ENCODE results near the gene HNRNPUL2. TPM values are rescaled to one million over a fixed set of nuclear protein-coding genes. Genes with fewer than 3 reads are reported as not detected.

The HNRNPUL2 gene
- total RNA-seq, 4 donors from 2014 or later: 16.4 to 30.8 (median 21.5) TPM

- H3K27me3 ChIP-seq: no peaks in the 10 kb centered on the region
- no peaks in the 10 kb centered on the region for H3K9me3 ChIP-seq
- WGBS, 2 donors: 87% methylated on average over 6 of the region's 6 CpGs
- intact Hi-C loops (cut with DNase I): no loop called here
- peaks cover 14 to 16% of the 10 kb centered on the region in 2 donors for H3K4me1 ChIP-seq
- no peak overlapping the region for H3K27ac ChIP-seq
- no peak overlapping the region for H3K4me3 ChIP-seq (replicated peaks in 1 of 3)
- H3K36me3 ChIP-seq: peaks cover 46 to 59% of the 10 kb centered on the region in 2 donors
- TF ChIP-seq CTCF (IDR thresholded peaks at IDR 0.05) (no peak), POLR2A (IDR thresholded peaks at IDR 0.05) (no peak)
- no peak for DNase-seq
Observed at GRCh38 chr11:62712276-62712812, 14.9 kb downstream of the HNRNPUL2 start.

- no peak for TF ChIP-seq CTCF (IDR thresholded peaks at IDR 0.05)
- no peak for TF ChIP-seq POLR2A (IDR thresholded peaks at IDR 0.05)
- intact Hi-C loops (cut with DNase I): no loop called here
- peaks cover 23 to 36% of the 10 kb centered on the region in 2 donors for H3K36me3 ChIP-seq
- H3K27ac ChIP-seq: peak overlapping the region; percentile 84 to 93 (median 88)
- no peaks in the 10 kb centered on the region for H3K27me3 ChIP-seq
- 76 to 78% methylated on average over 7 of the region's 7 CpGs for WGBS, 2 donors
- DNase-seq: peak in 1 of 2 donors; percentile 19
- peaks cover 20 to 29% of the 10 kb centered on the region in 2 donors for H3K4me1 ChIP-seq
- peak overlapping the region; percentile 1 to 42 (median 21) for H3K4me3 ChIP-seq (replicated peaks in 1 of 3)
- no peaks in the 10 kb centered on the region for H3K9me3 ChIP-seq
Observed at GRCh38 chr11:62710001-62710345, 17.3 kb downstream of the HNRNPUL2 start.

- H3K36me3 ChIP-seq: peaks cover 18 to 30% of the 10 kb centered on the region in 2 donors
- intact Hi-C loops (cut with DNase I): no loop called here
- DNase-seq: peak; percentile 99
- peak overlapping the region; percentile 1 to 46 (median 42) for H3K4me3 ChIP-seq (replicated peaks in 1 of 3)
- H3K4me1 ChIP-seq: peaks cover 20 to 30% of the 10 kb centered on the region in 2 donors
- 2 to 3% methylated on average over 32 to 47 of the region's 47 CpGs for WGBS, 2 donors
- peak overlapping the region; percentile 84 to 93 (median 88) for H3K27ac ChIP-seq
- TF ChIP-seq POLR2A (IDR thresholded peaks at IDR 0.05) (peak in 1 of 2 donors; percentile 84), CTCF (IDR thresholded peaks at IDR 0.05) (no peak)
- H3K9me3 ChIP-seq: no peaks in the 10 kb centered on the region
- H3K27me3 ChIP-seq: no peaks in the 10 kb centered on the region
Observed at GRCh38 chr11:62709247-62710000, 17.8 kb downstream of the HNRNPUL2 start.

- DNase-seq: peak; percentile 42 to 45
- WGBS, 2 donors: 2 to 3% methylated on average over 7 of the region's 7 CpGs
- H3K4me3 ChIP-seq (replicated peaks in 1 of 3): peak overlapping the region in 2 of 3 donors; percentile 42 to 46
- H3K27me3 ChIP-seq: no peaks in the 10 kb centered on the region
- H3K4me1 ChIP-seq: peaks cover 20 to 30% of the 10 kb centered on the region in 2 donors
- H3K27ac ChIP-seq: peak overlapping the region; percentile 84 to 89 (median 88)
- TF ChIP-seq CTCF (IDR thresholded peaks at IDR 0.05) (no peak), POLR2A (IDR thresholded peaks at IDR 0.05) (no peak)
- no peaks in the 10 kb centered on the region for H3K9me3 ChIP-seq
- H3K36me3 ChIP-seq: peaks cover 11 to 24% of the 10 kb centered on the region in 2 donors
- intact Hi-C loops (cut with DNase I): no loop called here
Observed at GRCh38 chr11:62708793-62709192, 18.5 kb downstream of the HNRNPUL2 start.

- peak overlapping the region in 1 of 3 donors; percentile 42 for H3K4me3 ChIP-seq (replicated peaks in 1 of 3)
- H3K27me3 ChIP-seq: no peaks in the 10 kb centered on the region
- 84 to 85% methylated on average over 5 of the region's 5 CpGs for WGBS, 2 donors
- intact Hi-C loops (cut with DNase I): no loop called here
- H3K4me1 ChIP-seq: peaks cover 20 to 30% of the 10 kb centered on the region in 2 donors
- peaks cover 7 to 20% of the 10 kb centered on the region in 2 donors for H3K36me3 ChIP-seq
- TF ChIP-seq POLR2A (IDR thresholded peaks at IDR 0.05) (no peak), CTCF (IDR thresholded peaks at IDR 0.05) (no peak)
- H3K9me3 ChIP-seq: no peaks in the 10 kb centered on the region
- peak overlapping the region in 2 of 3 donors; percentile 84 to 88 for H3K27ac ChIP-seq
- no peak for DNase-seq
Observed at GRCh38 chr11:62708392-62708791, 18.9 kb downstream of the HNRNPUL2 start.

Measured in thyroid gland (tissue), 4 donors.